HFF-Myc (cell line): ENCODE measurements around the gene PAX7.
"Not testable (repeated sequence)": the region's sequence is repeated elsewhere in the genome, so short reads cannot be mapped to it uniquely, and the experiment has no call there.

Source experiments
- DNase-seq: peaks from one replicate; pipeline ENCODE4 v3.0.0-alpha.2; 2011; ENCODE audit warnings: low read depth; ENCODE audit errors: extremely low read depth
- H3K4me3 ChIP-seq: replicated peaks from 2 replicates; pipeline ENCODE4 v1.5.1; 2011; ENCODE audit warnings: low read depth, mild to moderate bottlenecking, control low read depth, low read length
- TF ChIP-seq, protein P1 (sequence below): IDR thresholded peaks from 2 replicates; pipeline ENCODE4 v1.5.1; 2012; ENCODE audit warnings: mild to moderate bottlenecking, low read depth, low read length, control low read depth; ENCODE audit errors: missing control alignments

The PAX7 gene

DNA sequence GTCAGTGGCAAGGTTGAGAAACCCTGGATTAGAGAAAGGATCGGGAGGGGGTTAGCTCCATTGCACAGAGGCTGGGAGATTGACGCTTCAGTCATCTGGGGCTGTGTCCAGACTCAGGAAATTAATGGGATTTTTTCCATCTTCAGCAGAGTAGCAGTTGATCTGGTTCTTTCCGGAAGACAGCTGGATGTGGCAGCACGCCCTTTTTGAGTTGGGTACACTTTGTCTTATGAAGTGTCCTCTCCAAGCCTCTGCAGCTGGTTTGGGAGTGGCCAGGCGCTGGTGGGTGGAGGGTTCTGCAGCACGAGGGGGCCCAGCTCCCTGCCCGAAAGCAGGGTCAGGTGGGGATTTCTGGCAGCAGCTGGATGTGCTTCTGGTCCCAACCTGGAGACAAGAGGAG is 133.7 kb downstream of the PAX7 start:
- no peak for DNase-seq
- no peak overlapping the region for H3K4me3 ChIP-seq
- TF ChIP-seq, protein P1, sequence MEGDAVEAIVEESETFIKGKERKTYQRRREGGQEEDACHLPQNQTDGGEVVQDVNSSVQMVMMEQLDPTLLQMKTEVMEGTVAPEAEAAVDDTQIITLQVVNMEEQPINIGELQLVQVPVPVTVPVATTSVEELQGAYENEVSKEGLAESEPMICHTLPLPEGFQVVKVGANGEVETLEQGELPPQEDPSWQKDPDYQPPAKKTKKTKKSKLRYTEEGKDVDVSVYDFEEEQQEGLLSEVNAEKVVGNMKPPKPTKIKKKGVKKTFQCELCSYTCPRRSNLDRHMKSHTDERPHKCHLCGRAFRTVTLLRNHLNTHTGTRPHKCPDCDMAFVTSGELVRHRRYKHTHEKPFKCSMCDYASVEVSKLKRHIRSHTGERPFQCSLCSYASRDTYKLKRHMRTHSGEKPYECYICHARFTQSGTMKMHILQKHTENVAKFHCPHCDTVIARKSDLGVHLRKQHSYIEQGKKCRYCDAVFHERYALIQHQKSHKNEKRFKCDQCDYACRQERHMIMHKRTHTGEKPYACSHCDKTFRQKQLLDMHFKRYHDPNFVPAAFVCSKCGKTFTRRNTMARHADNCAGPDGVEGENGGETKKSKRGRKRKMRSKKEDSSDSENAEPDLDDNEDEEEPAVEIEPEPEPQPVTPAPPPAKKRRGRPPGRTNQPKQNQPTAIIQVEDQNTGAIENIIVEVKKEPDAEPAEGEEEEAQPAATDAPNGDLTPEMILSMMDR, result no peak

DNA sequence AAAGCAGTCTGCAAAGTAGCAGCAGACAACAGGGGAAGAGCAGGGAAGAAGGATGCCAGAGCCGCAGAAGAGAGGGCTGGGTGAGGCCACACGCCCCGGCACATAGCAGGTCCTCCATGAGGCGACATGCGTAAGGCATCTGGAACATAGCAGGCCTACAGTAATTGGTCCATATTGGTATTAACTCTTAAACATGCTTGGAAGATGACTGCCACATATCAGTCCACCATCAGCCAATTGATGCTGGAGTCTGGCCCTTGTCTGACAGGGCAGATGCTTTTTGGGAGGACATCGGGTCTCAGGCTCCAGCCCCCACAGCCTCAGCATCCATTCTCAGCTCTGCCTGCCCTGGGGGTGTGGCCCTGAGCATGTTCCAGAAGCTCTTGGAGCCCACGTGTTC is 135.1 kb downstream of the PAX7 start:
- no peak for DNase-seq
- TF ChIP-seq, protein P1, result no peak
- no peak overlapping the region for H3K4me3 ChIP-seq

DNA sequence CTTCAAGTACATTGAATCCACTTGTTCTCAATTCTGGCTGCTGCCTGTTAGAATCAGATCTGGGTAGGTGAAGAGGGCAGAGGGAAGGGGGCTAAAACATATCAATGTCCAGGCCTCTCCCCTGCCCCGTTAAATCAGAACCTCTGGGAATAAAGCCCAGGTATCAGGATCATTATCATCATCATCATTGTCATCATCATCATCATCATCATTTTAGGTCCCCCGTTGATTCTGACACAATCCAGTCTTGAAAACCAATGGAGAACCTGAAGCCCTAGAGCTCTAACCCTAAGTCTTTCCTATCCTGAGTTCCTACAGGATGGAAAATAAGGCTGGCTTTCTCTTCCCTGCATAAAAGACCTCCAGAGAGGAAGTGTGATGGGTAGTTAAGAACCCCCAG is 135.7 kb downstream of the PAX7 start:
- TF ChIP-seq, protein P1, result no peak
- DNase-seq, result no peak

GRCh38 chr1:18767576-18767975 is 136.9 kb downstream of the PAX7 start:
- H3K4me3 ChIP-seq, DNase-seq: not testable (repeated sequence)

More for the DNA sequence above, 135.7 kb downstream of the PAX7 start:
- H3K4me3 ChIP-seq, result no peak overlapping the region

DNA sequence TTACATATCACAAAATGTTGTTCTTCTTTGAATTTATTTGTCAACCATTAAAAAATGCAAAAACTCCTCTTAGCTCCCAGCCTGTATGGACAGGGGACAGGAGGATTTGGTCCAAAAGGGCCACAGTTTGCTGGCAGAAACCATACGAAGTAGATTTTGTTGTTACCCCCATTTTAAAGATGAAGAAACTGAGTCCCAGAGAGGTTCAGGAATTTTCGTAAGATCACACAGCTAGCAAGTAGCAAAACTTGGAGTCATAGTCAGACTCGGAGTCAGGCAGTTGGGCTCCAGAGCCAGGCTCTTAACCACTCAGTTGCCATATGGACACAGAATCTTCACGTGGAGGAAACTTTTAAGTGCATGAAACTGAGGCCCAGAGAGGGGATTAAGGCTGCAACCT is 137.4 kb downstream of the PAX7 start:
- DNase-seq, result no peak
- TF ChIP-seq, protein P1, result no peak

GRCh38 chr1:18769140-18769539 is 138.5 kb downstream of the PAX7 start:
- no peak overlapping the region for H3K4me3 ChIP-seq
- TF ChIP-seq, protein P1, result no peak
- no peak for DNase-seq

More for the DNA sequence above, 137.4 kb downstream of the PAX7 start:
- no peak overlapping the region for H3K4me3 ChIP-seq

- no peak for DNase-seq
- TF ChIP-seq, protein P1, result no peak
- no peak overlapping the region for H3K4me3 ChIP-seq
These were observed 140.2 kb downstream of the PAX7 start for GRCh38 chr1:18770799-18771198.
